Suppressor macrophage (primary cell): Measurements from ENCODE around the gene STARD10.

ENCODE experiments used
- DNase-seq, 4 experiments: peaks; one replicate each; pipeline ENCODE4 v3.0.0-alpha.2; 2020 to 2022

STARD10 gene

GRCh38 chr11:72744474-72744873 lies 49.4 kb downstream of the STARD10 start:
- no peak for DNase-seq

GRCh38 chr11:72743321-72744221 lies 50.3 kb downstream of the STARD10 start:
- DNase-seq, result peak; percentile 53 to 78 (median 71)

- no peak for DNase-seq
Observed at GRCh38 chr11:72742513-72743320, 51.1 kb downstream of the STARD10 start.

GRCh38 chr11:72741849-72742512 lies 51.9 kb downstream of the STARD10 start:
- DNase-seq, result peak; percentile 43 to 62 (median 57)

GRCh38 chr11:72741429-72741833 lies 52.4 kb downstream of the STARD10 start:
- DNase-seq, result peak; percentile 88 to 95 (median 90)

GRCh38 chr11:72740562-72741428 lies 53.1 kb downstream of the STARD10 start:
- DNase-seq, result no peak

GRCh38 chr11:72740060-72740424 lies 53.8 kb downstream of the STARD10 start:
- peak in 1 of 4 experiments; percentile 32 for DNase-seq

- peak; percentile 80 to 89 (median 85) for DNase-seq
Observed at GRCh38 chr11:72739240-72740059, 54.4 kb downstream of the STARD10 start.

- peak; percentile 89 to 96 (median 92) for DNase-seq
Observed at GRCh38 chr11:72738199-72739141, 55.4 kb downstream of the STARD10 start.

- peak; percentile 63 to 78 (median 72) for DNase-seq
Observed at GRCh38 chr11:72737336-72737735, 56.5 kb downstream of the STARD10 start.

- peak; percentile 96 to 99 (median 96) for DNase-seq
Observed at GRCh38 chr11:72736452-72737069, 57.3 kb downstream of the STARD10 start.

- DNase-seq, result peak; percentile 70 to 82 (median 76)
Observed at GRCh38 chr11:72735495-72736027, 58.3 kb downstream of the STARD10 start.

- DNase-seq, result no peak
Observed at GRCh38 chr11:72732329-72732728, 61.5 kb downstream of the STARD10 start.

GRCh38 chr11:72730737-72731136 lies 63.1 kb downstream of the STARD10 start:
- DNase-seq, result peak in 1 of 4 experiments; percentile 38

- no peak for DNase-seq
Observed at GRCh38 chr11:72730243-72730642, 63.6 kb downstream of the STARD10 start.

- peak in 3 of 4 experiments; percentile 73 to 78 (median 73) for DNase-seq
Observed at GRCh38 chr11:72727521-72727920, 66.3 kb downstream of the STARD10 start.

- no peak for DNase-seq
Observed at GRCh38 chr11:72726266-72727220, 67.3 kb downstream of the STARD10 start.

- no peak for DNase-seq
Observed at GRCh38 chr11:72725724-72726028, 68.2 kb downstream of the STARD10 start.
